Muscle of arm (tissue), 14 donors: ENCODE results near the gene GRB7. TPM values are rescaled to one million over a fixed set of nuclear protein-coding genes. Genes with fewer than 3 reads are reported as not detected.
"Not testable (repeated sequence)": the region's sequence is repeated elsewhere in the genome, so short reads cannot be mapped to it uniquely, and the experiment has no call there.

Source experiments
- DNase-seq: peaks from one replicate; pipeline ENCODE4 v3.0.0-alpha.2; 2013
- long read RNA-seq, 11 donors: transcript quantifications; one replicate each; lab custom pipeline, GENCODE V29; 2026
- polyA plus RNA-seq, 12 donors: library from polyadenylated mRNA; unstranded; fragments of 120-200 nt; gene quantifications; one replicate each; pipeline ENCODE4 v1.2.1, GENCODE V29; 2013; ENCODE audit not compliant: insufficient read length in 12 of 12

GRB7 gene
- 1 to 10 TPM in 3 of 12 donors, under 1 TPM in 7, not detected in 2; 0.13 to 5.3 (median 0.48) TPM for polyA plus RNA-seq
- long read RNA-seq, donor 1, partial matches to known transcripts, result 0 of 5 reads
- long read RNA-seq, donor 1, other reads (novel, unspliced or antisense), result 0 of 5 reads
- long read RNA-seq, donor 2, result 0 reads
- long read RNA-seq, donor 3, result 0 reads
- long read RNA-seq, donor 4, result 0 reads
- long read RNA-seq, donor 5, result 0 reads
- long read RNA-seq, donor 6, result 0 reads
- long read RNA-seq, donor 7, result 0 reads
- long read RNA-seq, donor 8, result 0 reads
- long read RNA-seq, donor 9, result 0 reads
- long read RNA-seq, donor 10, partial matches to known transcripts, result 0 of 1 reads
- long read RNA-seq, donor 10, other reads (novel, unspliced or antisense), result 0 of 1 reads
- long read RNA-seq, donor 11, result 0 reads

DNA sequence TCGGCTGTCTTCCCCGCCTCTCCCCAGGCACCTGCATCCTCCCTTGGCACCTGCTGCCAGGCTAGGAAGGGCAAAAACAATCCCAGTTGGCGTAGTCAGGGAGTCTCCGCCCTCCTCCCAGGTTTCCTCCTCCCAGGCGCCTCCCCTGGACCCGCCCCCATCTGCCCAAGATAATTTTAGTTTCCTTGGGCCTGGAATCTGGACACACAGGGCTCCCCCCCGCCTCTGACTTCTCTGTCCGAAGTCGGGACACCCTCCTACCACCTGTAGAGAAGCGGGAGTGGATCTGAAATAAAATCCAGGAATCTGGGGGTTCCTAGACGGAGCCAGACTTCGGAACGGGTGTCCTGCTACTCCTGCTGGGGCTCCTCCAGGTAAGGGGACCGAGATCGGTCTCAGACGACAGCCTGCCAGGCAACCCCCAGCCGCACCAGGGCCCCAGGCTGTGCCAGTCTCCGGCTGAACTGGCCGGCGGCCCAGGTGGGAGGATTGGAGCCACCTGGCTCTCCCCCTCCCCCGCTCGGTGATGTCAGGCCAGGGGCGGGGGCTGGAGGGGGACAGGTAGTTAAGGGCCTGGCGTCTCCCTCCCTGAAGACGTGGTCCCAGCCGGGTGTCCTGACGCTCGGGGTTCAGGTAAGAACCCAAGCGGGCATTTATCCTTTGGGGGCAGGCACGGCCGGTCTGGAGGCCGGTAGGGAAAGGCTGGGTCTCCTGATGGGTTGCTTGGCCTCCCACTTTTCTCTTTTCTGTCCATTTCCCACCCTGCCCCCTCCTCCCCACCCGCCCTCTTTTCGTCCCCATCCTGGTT is at the start of gene GRB7:
TSS of gene GRB7 (plus strand) at position 179 of the 808 bp plus-strand sequence. CDS start 4,364 bp downstream, outside the sequence.
- DNase-seq, result no peak

DNA sequence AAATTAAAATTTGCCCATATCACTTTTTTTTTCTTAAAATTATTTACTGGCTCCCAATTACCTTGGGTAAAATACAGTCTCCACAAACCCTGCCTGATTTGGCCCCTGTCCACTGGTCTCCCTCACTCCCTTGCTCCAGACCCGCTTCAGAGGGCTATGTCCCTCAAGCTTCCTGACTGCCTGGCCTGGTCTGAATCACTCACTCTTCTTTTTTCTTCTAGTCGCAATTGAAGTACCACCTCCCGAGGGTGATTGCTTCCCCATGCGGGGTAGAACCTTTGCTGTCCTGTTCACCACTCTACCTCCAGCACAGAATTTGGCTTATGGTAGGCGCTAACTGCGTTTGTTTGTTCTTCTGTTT is 49.3 kb upstream of the GRB7 start:
- DNase-seq, result no peak

DNA sequence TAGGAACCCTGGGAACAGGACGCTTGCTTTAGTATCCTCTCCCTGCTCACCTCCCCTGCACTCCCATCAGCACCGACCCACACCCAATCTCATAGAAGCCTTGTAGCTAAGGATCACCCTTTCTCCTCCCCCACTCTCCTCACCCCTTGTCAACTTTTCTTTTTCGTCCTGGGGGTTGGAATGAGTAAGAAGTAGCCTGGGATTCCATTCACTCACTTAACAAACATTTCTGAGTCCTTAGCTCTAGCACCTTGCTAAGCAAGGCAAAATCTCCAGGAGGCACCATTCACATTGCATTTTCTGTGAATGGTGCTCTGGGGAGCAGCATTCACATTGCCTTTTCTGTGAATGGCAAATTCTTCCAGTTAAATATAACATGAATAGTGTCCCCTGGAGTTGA is 48.8 kb upstream of the GRB7 start:
- DNase-seq, result no peak

DNA sequence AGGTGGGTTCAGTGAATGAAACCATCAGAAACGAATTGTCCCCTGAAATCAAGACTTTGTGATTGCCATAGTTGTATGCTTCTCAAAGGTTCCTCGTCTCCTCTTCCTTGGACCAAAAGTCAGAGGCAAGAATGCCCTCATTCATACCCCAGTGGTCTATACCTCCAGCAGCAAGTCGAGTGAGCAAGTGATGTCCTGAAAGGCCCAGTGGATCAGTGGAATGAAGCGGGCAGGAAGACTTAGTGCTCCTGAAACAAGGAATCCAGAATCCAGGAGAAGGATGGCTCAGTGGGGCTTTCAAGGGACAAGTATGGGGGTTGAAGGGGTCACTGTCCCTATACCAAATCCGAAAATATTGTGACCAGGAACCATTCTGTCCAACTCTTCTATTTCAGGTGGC is 43.1 kb upstream of the GRB7 start:
- no peak for DNase-seq

DNA sequence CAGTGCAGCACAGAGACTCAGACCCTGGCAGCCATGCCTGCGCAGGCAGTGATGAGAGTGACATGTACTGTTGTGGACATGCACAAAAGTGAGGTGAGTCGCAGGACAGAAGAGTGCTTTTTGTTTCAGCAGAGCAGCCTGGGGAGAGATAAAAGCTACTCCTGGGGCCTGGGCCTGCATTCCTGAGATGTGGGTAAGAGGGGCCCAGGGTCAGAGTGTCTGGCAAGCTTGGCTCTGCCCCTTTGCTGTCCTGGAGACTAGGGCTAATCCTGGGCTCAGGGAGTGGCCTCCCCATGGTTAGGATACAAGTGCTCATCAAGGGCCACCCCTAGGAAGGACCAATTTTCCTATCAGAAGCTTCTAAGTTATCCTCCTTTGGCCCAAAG is 42.7 kb upstream of the GRB7 start:
- DNase-seq, result no peak

DNA sequence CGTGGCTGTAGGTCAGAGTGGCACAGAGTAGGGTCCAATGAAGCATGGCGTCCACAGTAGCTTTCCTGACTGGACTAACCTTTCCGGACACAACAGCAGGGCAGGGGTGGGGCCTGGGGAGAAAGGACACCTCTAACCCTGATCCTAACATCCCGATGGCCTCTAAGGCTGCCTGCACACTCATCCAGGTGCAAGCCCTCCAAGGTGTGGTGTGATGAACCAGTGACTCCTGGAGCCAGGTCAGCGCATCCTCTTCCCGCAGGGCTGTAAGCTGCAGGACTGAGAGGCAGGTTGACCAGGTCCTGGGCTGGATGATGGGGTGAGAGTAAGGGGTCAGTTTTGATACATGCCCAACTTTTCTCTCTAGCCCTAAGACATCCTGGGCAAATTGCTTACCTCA is 41.0 kb upstream of the GRB7 start:
- no peak for DNase-seq

DNA sequence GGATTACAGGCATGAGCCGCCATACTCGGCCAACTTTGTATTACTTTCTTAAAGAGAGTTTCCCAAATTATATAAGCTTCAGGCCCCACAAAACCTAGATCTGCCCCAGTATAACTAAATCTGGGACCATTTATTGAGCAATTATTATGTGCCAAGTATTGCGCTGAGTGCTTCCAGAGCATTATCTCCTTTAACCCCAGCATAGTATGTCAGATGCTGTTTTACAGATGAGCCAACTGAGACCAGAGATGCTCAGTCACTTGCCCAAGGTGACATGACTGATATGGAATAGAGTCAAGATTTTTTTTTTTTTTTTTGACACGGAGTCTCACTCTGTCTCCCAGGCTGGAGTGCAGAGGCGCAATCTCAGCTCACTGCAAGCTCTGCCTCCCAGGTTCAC is 39.8 kb upstream of the GRB7 start:
- no peak for DNase-seq

DNA sequence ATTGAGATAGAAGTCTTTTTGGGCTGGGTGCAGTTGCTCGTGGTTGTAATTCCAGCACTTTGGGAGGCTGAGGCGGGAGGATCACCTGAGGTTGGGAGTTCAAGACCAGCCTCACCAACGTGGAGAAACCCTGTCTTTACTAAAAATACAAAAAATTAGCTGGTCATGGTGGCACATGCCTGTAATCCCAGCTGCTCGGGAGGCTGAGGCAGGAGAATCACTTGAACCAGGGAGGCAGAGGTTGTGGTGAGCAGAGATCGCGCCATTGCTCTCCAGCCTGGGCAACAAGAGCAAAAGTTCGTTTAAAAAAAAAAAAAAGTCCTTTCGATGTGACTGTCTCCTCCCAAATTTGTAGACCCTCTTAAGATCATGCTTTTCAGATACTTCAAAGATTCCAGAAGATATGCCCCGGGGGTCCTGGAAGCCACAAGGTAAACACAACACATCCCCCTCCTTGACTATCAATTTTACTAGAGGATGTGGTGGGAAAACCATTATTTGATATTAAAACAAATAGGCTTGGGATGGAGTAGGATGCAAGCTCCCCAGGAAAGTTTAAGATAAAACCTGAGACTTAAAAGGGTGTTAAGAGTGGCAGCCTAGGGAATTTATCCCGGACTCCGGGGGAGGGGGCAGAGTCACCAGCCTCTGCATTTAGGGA is 38.5 kb upstream of the GRB7 start:
- DNase-seq, result not testable (repeated sequence)

DNA sequence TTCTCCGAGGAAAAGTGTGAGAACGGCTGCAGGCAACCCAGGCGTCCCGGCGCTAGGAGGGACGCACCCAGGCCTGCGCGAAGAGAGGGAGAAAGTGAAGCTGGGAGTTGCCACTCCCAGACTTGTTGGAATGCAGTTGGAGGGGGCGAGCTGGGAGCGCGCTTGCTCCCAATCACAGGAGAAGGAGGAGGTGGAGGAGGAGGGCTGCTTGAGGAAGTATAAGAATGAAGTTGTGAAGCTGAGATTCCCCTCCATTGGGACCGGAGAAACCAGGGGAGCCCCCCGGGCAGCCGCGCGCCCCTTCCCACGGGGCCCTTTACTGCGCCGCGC is 38.0 kb upstream of the GRB7 start, which contains the start of gene ERBB2:
TSS of gene ERBB2 (plus strand) at position 247 of the 330 bp plus-strand sequence. CDS start 175 bp downstream, outside the sequence.
- peak; percentile 78 for DNase-seq

DNA sequence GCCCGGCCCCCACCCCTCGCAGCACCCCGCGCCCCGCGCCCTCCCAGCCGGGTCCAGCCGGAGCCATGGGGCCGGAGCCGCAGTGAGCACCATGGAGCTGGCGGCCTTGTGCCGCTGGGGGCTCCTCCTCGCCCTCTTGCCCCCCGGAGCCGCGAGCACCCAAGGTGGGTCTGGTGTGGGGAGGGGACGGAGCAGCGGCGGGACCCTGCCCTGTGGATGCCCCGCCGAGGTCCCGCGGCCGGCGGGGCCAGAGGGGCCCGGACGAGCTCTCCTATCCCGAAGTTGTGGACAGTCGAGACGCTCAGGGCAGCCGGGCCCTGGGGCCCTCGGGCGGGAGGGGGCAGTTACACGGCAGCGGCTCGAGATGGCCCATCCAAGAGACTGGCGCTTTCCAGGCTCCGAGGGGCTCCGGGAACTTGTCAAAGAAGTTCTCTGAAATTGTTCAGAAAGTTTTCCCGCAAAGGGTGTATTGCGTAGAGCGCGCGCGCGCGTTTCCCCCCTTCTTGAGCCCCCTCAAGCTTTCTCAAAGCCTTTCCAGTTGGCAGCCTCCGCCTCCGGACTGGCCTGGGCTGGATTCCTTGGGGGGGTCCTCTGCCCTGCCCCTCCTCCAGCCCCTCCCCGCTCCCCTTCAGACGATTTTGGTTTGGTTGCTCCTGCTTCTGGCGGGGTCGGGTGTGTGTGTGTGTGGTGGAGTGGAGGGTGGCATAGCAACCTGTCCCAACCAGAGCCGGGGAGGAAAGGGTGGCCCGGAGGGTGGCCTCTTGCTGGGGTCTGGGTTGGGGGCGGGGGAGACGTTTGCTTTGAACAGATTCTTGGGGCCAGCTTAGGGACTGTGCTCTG is 37.4 kb upstream of the GRB7 start:
- peak; percentile 71 for DNase-seq

DNA sequence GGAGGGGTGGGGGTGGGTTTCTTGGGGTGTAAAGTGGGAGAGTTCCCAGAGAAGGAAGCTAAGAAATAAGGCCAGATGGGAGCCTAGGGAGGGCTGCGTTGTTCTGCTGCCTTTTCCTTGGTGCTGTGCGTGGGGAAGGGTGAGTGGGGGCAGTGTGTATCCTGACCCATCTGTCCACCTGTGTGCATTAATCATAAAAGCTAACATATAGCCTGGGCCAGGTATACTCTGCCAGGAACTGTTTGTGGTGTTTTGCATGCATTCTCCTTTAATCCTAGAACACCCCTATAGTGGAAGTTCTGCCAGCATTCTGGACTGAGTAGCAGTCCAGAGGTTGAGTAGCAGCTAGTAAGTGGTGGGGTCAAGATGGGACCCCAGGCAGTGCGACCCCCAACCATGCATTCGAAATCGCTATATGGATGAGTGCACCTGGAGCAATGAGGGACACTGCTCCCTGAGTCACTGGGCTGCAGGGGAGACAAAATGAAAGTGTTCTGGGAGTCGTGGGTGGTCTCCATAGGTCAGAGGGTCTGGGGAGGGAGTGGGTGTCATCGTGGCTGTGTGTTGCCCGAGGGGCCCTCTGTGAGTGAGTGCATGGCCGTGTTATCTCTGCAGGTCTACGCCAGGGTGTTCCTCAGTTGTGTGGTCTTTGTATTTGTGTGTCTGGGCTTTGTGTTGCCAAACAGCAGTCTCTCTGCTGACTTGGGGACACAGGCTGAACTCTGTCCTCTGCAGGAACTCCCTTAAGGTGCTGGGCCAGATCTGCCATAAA is 36.5 kb upstream of the GRB7 start:
- no peak for DNase-seq

DNA sequence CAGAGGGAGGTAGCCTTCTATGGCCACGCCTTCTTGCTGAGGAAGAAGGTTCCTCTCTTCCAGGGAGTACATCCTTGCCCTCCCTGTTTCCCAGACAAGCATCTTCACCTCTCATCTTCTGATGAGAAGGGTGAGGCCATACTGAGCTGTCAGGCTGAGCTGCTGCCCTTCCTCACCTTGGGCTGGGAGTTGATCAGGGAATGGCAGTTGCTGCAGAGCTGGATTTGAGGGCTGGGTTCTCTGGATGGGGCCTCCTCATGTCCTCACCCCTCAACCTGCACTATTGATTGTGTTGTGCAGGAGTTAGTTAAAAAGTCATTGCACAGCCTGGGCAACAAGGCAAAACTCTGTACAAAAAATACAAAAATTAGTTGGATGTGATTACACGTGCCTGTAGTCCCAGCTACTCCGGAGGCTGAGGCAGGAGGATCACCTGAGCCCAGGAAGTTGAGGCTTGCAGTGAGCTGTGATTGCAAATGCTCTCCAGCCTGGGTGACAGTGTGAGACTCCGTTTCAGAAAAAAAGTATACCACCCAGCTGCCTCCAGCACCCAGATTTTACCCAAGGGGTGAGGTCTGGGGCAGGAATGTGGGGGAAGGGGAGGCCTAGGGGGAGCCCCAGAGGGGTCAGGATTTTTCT is 35.8 kb upstream of the GRB7 start:
- no peak for DNase-seq

DNA sequence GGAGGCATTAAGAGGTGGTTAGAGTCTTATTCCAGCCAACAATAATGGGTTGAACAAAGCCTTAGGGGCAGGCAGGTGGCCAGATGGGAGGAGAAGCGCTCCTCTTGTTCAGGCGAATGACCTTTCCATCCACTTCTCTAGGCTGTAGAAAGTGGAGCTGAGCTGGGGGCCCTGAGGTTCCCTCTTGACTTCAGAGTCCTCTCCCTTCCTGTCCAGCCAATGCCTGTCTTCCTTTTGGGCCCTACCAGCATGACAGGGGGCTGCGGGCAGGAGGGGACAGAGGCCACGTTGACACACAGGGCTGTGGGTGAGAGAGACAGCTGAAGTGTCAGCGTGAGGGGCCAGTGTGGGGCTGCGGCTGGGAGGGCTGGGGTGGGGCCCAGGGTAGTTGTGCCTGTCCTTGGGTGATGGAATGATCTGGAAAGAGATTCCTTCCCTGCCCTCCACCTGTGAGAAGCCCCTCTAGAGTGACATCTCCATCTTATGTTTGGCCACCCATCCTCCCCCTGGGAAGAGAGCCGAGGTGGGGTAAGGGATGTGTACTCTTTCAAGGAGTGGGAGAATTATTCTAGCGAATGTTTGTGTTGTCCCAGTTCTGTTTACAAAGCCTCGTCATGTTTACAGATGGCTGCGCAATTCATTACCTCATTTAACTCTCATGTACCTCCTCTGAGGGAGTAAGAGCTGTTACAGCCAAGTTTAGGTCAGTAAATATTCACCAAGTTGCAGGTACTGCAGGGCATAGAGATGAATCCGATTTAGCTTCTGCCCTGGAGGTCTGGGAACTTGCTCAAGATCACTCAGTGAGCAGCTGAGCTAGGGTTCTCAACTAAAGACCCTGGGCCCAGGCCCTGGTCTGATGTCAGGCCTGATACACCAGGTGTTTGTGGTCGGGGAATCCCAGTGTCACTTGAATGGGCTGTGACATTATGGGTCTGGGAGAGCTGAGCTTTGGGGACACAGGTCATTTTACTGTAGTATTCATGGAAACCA is 34.5 kb upstream of the GRB7 start:
- DNase-seq, result no peak

DNA sequence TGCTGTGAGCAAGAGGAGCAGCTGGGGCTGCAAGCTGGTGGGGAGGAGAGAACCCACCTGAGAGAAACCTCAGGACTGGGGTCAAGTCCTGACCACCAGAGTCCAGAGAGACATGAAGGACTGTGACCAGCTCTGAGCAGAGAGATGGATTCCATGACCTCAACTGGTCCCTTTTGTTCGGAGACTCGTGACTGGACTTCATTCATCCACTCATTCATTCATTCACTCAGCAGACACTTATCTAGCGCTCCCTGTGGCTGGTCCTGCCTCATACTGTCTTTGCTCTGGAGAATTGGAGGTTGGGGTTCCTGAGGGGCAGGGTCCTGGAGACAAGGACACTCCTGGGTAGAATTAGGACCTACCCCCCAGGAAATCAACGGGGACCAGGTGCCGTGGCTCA is 33.8 kb upstream of the GRB7 start:
- no peak for DNase-seq

DNA sequence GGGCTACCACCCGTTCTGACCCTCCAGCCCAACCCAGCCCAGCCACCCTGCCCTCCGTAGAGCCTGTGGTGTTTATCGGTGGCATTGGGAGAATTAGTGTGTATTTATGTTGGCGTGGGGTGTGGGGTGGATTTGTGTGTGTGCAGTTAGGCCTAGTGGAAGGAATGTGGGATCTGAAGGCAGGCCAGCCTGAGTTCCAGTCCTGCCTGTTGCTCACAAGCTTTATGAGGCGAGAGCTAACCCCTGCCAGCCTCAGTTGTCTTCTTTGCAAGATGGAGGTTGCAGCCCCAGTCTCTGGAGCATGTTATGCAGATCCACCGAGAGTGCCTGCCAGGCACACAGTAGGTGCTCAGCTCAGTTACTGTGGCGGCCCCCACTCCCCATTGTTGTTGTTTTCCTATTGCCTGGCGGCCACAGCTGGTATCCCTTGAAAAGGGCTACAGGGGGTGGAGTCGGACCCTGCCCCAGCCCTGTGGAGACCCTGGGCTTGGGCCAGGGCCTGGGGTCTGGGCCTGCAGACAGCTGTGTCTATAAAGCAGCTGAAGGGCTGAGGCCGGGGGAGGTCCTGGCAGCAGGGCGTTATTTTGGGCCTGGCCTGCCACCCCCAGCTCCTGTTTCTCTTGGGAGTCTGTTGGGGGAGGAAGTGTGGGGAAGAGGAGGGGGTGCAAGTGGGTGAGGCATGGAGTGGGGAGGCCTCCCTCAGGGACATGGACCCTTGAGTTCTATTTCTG is 32.8 kb upstream of the GRB7 start:
- DNase-seq, result no peak

DNA sequence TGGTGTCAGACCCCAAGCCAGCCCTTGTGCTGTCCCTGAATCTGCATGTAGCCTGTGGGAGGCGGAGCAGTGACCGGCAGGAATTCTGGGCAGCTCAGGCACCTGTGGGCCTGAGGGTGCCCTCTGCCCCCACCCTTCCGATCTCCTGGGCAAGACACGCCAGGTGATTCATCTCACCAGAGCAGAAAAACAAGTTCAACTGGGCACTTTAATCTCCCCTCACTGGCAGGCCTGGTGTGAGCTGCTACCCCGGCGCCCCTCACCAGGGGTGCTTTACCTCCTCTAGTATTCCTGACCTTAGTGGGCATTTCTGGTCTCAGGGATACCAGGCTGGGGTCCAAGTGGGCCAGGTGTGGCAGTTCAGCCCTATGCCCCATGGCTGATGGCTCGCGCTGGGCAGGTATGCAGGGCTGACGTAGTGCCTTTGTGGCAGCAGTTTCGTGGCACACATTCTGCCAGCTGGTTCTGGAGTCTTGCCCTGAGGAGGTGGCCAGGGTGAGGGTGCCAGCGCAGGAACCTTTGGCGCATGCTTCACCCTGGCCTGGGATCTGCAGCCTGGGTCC is 31.9 kb upstream of the GRB7 start:
- no peak for DNase-seq

DNA sequence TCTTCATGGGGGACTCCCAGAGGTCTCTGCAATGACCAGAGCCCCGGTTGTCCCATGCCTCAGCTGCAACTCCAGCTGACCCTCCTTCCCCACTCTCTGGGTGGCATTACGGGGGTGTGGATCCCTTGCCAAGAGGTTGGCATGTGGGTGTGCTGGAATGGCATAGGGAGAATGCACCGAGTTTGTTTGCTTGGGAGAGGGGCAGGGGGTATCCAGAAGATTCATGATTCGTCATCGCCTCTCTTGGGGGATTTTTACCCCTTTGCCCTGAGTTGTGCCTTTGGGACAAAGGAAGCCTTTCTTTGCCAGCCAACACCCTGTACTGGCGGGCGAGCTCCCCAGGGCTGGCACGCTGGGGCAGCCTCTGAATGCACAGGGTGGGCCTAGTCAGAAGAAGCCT is 31.4 kb upstream of the GRB7 start:
- DNase-seq, result no peak

DNA sequence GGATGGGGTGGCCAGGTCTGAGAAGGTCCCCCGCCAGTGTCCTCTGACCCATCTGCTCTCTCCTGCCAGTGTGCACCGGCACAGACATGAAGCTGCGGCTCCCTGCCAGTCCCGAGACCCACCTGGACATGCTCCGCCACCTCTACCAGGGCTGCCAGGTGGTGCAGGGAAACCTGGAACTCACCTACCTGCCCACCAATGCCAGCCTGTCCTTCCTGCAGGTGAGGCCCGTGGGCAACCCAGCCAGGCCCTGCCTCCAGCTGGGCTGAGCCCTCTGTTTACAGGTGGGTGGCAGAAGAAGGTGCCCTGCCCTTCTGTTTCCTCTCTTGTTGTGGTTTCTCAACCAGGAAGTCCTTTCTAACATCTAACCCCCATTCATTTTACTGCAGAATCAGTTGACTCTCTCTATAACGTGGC is 30.8 kb upstream of the GRB7 start:
- DNase-seq, result no peak
